Adrenal gland (tissue), 12 donors: ENCODE measurements around the gene SYNM. TPM values are rescaled to one million over a fixed set of nuclear protein-coding genes. Genes with fewer than 3 reads are reported as not detected.
A peak's percentile ranks its signal among the peaks of the same experiment; 100 is the strongest.

Experiments
- DNase-seq, 7 donors: peaks; one replicate each; pipeline ENCODE4 v3.0.0-alpha.2; 2019 to 2020
- H3K27ac ChIP-seq, 5 donors: fragments of 200-600 bp; sonication (generic) in 4 of 5; 1 replicate in 3 of 5; 2 replicates in 2 of 5; pipeline versions ENCODE4 v1.5.1 to v1.8.0; 2016 to 2020; ENCODE audit warnings: mild to moderate bottlenecking in 1 of 5
- H3K27me3 ChIP-seq: fragments of 200-600 bp; 2 replicates; pipeline ENCODE4 v1.8.0; 2021
- H3K36me3 ChIP-seq, 2 donors: fragments of 200-600 bp; replicated peaks in 1 of 2; 1 replicate in 1 of 2; 2 replicates in 1 of 2; pipeline versions ENCODE4 v1.5.1 to v1.8.0; 2018 to 2022
- H3K4me1 ChIP-seq, 2 donors: fragments of 200-600 bp; replicated peaks in 1 of 2; 1 replicate in 1 of 2; 2 replicates in 1 of 2; pipeline versions ENCODE4 v1.5.1 to v1.8.0; 2018 to 2021
- H3K4me3 ChIP-seq, 4 donors: fragments of 200-600 bp; sonication (generic) in 3 of 4; one replicate each; pipeline ENCODE4 v1.5.1; 2016 to 2018
- H3K9me3 ChIP-seq, 3 donors: fragments of 200-600 bp; sonication (generic) in 1 of 3; replicated peaks in 1 of 3; 1 replicate in 2 of 3; 2 replicates in 1 of 3; pipeline versions ENCODE4 v1.5.1 to v1.8.0; 2016 to 2021
- CTCF ChIP-seq, 6 experiments: fragments of 450-650 bp in 4 of 6; fragments of 200-600 bp in 2 of 6; sonication (generic) in 1 of 6; IDR thresholded peaks; 1 replicate in 5 of 6; 2 replicates in 1 of 6; pipeline versions ENCODE4 v1.5.1 to v1.8.0; 2016 to 2021; ENCODE audit warnings: antibody characterized with exemption in 6 of 6, mild to moderate bottlenecking in 2 of 6, moderate library complexity in 1 of 6
- POLR2A ChIP-seq, 2 donors: fragments of 450-650 bp; IDR thresholded peaks; one replicate each; pipeline ENCODE4 v1.6.1; 2017; ENCODE audit warnings: antibody characterized with exemption in 2 of 2, mild to moderate bottlenecking in 2 of 2, moderate library complexity in 1 of 2
- WGBS, 4 donors: extraction: QIAGEN DNeasy Blood & Tissue Kit in 2 of 4; methylation state at CpG; one replicate each; pipeline versions ENCODE4 v1.1.5 to v1.1.7; 2013 to 2017; 5-methylcytosine and 5-hydroxymethylcytosine counted together
- intact Hi-C, 2 donors: fragments of 100-400 bp; cut with DNase I; formaldehyde crosslinking; loops; one replicate each; pipeline versions ENCODE4 v1.14.1 to v1.15.0; 2022 to 2023
- polyA plus RNA-seq, 3 donors: library from polyadenylated mRNA; stranded (reverse); fragments of 200-250 nt in 2 of 3; fragments of 350-450 nt in 1 of 3; fragmentation: Illumina TruSeq in 1 of 3; extraction: RNeasy Lipid Tissue Mini Kit (QIAGEN cat#74804) in 1 of 3; gene quantifications; one replicate each; pipeline ENCODE4 v1.2.3, GENCODE V29; 2013 to 2014
- total RNA-seq, 9 donors: library from RNA; depleted of rRNA in 4 of 9; stranded (reverse); fragments of >200 nt in 4 of 9; fragments of 120-200 nt in 1 of 9; fragmentation: NEBNext Ultra II Directional in 1 of 9; extraction: Animal tissue kit (Norgen Biotek cat#: 25700) in 1 of 9; gene quantifications; one replicate each; pipeline versions ENCODE4 v1.1.0 to v1.2.4, GENCODE V29; 2013 to 2023
- donor health status: healthy with polysubstance abuse.
- donor health status: Bipolar disorder and iron deficiency.
- donor health status: DM: yes; HTN: yes; CAD: no.
- donor health status: DM: no; HTN: no; CAD: no.
- donor health status: DM: no; HTN: no; CAD: no.
- donor health status: DM: yes; HTN: yes; CAD: no.

Gene SYNM
- total and polyA plus RNA-seq, 12 donors: 9.3 to 44.6 (median 33.2) TPM

- intact Hi-C loops: no loop called here
- peak in 1 of 7 donors; percentile 57 for DNase-seq
Measured at GRCh38 chr15:99103279-99103678, 1.6 kb upstream of the SYNM start.

DNA sequence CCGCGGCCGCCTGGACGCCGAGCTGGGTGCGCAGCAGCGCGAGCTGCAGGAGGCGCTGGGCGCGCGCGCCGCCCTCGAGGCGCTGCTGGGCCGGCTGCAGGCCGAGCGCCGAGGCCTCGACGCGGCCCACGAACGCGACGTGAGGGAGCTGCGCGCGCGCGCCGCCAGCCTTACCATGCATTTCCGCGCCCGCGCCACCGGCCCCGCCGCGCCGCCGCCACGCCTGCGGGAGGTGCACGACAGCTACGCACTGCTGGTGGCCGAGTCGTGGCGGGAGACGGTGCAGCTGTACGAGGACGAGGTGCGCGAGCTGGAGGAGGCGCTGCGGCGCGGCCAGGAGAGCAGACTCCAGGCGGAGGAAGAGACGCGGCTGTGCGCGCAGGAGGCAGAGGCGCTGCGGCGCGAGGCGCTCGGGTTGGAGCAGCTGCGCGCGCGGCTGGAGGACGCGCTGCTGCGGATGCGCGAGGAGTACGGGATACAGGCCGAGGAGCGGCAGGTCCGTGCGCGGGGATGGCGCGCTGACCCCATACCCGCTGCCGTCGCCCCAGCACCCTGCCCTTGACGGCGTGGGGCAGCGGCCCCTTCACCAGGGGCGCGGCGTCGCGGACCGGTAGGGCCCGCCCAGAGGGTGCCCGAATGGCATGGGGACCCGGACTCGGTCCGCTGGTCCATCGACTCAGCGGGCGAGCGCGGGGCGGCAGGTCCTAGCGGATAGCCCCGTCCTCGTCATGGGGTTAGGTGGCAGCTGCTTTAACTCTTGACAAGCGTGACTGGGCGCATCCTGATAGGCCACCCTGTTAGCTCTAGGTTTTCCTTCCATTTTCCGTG, 848 bp downstream of the SYNM start:
- intact Hi-C loops: loop anchor here (2.0 to 5.0 kb wide), 2 partner anchors 107 to 109 kb away; no protein-coding TSS in a partner anchor
- H3K36me3 ChIP-seq: no peaks in the 10 kb centered on the region
- H3K27ac ChIP-seq: peak overlapping the region in 3 of 5 donors; percentile 79 to 90 (median 88)
- H3K27me3 ChIP-seq: no peaks in the 10 kb centered on the region
- 0 to 38% (median 3%) methylated on average over 3 to 116 of the region's 116 CpGs for WGBS, 4 donors
- peaks cover 12 to 33% of the 10 kb centered on the region in 2 donors for H3K4me1 ChIP-seq
- no peaks in the 10 kb centered on the region for H3K9me3 ChIP-seq
- DNase-seq: peak; percentile 59 to 78 (median 64)
- peak overlapping the region; percentile 4 to 81 (median 26) for H3K4me3 ChIP-seq
- TF ChIP-seq POLR2A (IDR thresholded peaks at IDR 0.05) (no peak), CTCF (IDR thresholded peaks at IDR 0.05) (peak in 1 of 6 experiments; percentile 16)

More at GRCh38 chr15:99103279-99103678, 1.6 kb upstream of the SYNM start:
- no peak overlapping the region for H3K4me3 ChIP-seq
- 59 to 86% (median 73%) methylated on average over 2 of the region's 2 CpGs for WGBS, 4 donors
- H3K4me1 ChIP-seq: peaks cover 9 to 22% of the 10 kb centered on the region in 2 donors
- no peaks in the 10 kb centered on the region for H3K36me3 ChIP-seq
- TF ChIP-seq CTCF (IDR thresholded peaks at IDR 0.05) (no peak), POLR2A (IDR thresholded peaks at IDR 0.05) (no peak)
- H3K27me3 ChIP-seq: no peaks in the 10 kb centered on the region
- H3K9me3 ChIP-seq: no peaks in the 10 kb centered on the region
- no peak overlapping the region for H3K27ac ChIP-seq

DNA sequence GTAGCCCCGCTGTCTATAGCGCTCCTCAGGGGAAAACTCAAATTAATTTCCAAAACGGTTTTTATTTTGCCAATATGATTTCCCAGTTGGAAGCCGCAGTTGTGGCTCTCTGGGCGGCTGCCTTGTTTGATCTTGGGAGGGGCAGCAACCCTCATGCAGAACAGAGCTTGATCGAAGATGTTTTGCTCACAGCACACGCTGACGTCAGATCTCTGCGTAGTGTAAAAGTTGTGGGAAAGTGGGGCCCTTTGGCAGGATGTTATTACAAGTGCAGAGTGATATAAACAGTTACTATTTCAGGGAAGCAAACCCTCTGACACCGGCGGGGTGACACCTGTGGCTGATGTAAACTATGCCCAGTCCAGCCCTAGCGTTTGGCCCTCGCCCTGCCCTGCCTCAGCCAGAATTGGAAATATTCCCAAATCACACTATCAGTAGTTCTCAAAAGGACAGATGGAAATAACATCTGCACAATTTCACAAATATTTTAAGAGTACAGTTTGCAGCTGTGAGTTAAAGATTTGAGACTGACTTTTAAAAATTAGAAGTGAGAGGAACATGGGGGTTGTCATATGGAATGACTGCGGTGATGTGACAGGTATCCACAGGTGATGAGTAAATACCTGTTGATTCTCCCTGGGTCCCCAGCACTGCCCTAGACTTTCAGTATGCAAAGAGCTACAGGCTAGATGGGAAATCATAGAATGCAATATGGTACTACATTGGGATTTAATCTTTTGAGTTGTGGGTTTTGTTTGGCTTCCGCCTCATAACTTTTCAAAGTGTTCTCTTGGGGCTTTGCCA, 1.7 kb downstream of the SYNM start:
- TF ChIP-seq POLR2A (IDR thresholded peaks at IDR 0.05): no peak
- TF ChIP-seq CTCF (IDR thresholded peaks at IDR 0.05): no peak
- H3K36me3 ChIP-seq: no peaks in the 10 kb centered on the region
- no peaks in the 10 kb centered on the region for H3K27me3 ChIP-seq
- peaks cover 12 to 41% of the 10 kb centered on the region in 2 donors for H3K4me1 ChIP-seq
- intact Hi-C loops: loop anchor here in 1 of 2 donors (5.0 kb wide), 1 partner anchor 106 kb away; no protein-coding TSS in a partner anchor
- DNase-seq: peak in 2 of 7 donors; percentile 21 to 69
- peak overlapping the region in 1 of 5 donors; percentile 90 for H3K27ac ChIP-seq
- no peaks in the 10 kb centered on the region for H3K9me3 ChIP-seq
- peak overlapping the region in 2 of 4 donors; percentile 20 to 81 for H3K4me3 ChIP-seq
- WGBS, 4 donors: 63 to 73% (median 66%) methylated on average over 15 of the region's 15 CpGs

DNA sequence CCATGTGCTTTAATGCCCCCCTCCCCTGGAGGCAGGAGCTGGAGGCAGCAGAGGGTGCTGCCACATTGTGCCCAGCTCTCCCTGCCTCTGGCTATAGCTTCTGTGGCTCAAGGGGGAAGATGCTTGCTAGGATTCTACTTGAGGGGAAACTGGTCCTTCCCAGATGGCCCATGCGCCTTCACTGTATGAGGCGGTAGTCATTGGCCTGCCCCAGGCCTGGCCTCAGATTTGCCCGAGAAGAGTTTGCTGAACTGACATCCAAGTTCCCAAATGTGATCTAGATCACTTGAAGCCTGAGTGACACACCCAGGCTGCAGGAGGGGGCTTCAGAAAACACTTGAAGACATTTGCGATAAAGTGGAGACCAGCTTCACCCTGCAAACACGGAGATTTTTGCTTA, 4.1 kb downstream of the SYNM start:
- Histone ChIP-seq H3K27me3 (no peaks in the 10 kb centered on the region), H3K9me3 (no peaks in the 10 kb centered on the region), H3K4me3 (no peak overlapping the region), H3K36me3 (peaks cover 0 to 7% of the 10 kb centered on the region in 2 donors), H3K27ac (no peak overlapping the region), H3K4me1 (peaks cover 13 to 46% of the 10 kb centered on the region in 2 donors)
- intact Hi-C loops: loop anchor here in 1 of 2 donors (5.0 kb wide), 1 partner anchor 103 kb away; no protein-coding TSS in a partner anchor
- WGBS, 4 donors: 95 to 100% (median 97%) methylated on average over 3 to 5 of the region's 5 CpGs
- TF ChIP-seq POLR2A (IDR thresholded peaks at IDR 0.05) (no peak), CTCF (IDR thresholded peaks at IDR 0.05) (no peak)
- DNase-seq: no peak
